Progenitor cell of endocrine pancreas (in vitro differentiated cells): ENCODE data around the gene GPRC5D. TPM values are rescaled to one million over a fixed set of nuclear protein-coding genes. Genes with fewer than 3 reads are reported as not detected.

Experiments used
- DNase-seq: peaks from one replicate; pipeline ENCODE4 v3.0.0; 2021; ENCODE audit warnings: low spot score; ENCODE audit not compliant: unreplicated experiment
- H3K27ac Mint-ChIP-seq: 2 replicates; pipeline ENCODE4 v1.8.0; 2021; ENCODE audit warnings: mild to moderate bottlenecking, moderate library complexity, mixed read lengths
- H3K27me3 Mint-ChIP-seq: 2 replicates; pipeline ENCODE4 v1.8.0; 2021; ENCODE audit warnings: mixed read lengths
- H3K36me3 Mint-ChIP-seq: 2 replicates; pipeline ENCODE4 v1.8.0; 2022; ENCODE audit warnings: mixed read lengths; ENCODE audit not compliant: insufficient read depth
- H3K4me1 Mint-ChIP-seq: 2 replicates; pipeline ENCODE4 v1.8.0; 2021; ENCODE audit warnings: low read depth, mixed read lengths
- H3K4me3 Mint-ChIP-seq: 2 replicates; pipeline ENCODE4 v1.8.0; 2021; ENCODE audit warnings: low read depth, mild to moderate bottlenecking, moderate library complexity, mixed read lengths
- H3K9me3 Mint-ChIP-seq: 2 replicates; pipeline ENCODE4 v1.8.0; 2021; ENCODE audit warnings: low read depth, mixed read lengths
- CTCF ChIP-seq: fragments of 200-600 bp; sonication (generic); IDR thresholded peaks from one replicate; pipeline ENCODE4 v1.5.0; 2021; ENCODE audit warnings: antibody characterized with exemption, mild to moderate bottlenecking; ENCODE audit not compliant: unreplicated experiment
- total RNA-seq: library from RNA; stranded (reverse); gene quantifications from 2 replicates; pipeline ENCODE4 v1.2.1, GENCODE V29; 2021

GPRC5D gene
- total RNA-seq, 1 donor from 2014 or later, result not detected

- H3K9me3 Mint-ChIP-seq, result no peaks in the 10 kb centered on the region
- H3K4me3 Mint-ChIP-seq, result no peak overlapping the region
- H3K27me3 Mint-ChIP-seq, result no peaks in the 10 kb centered on the region
- peaks cover 2% of the 10 kb centered on the region for H3K36me3 Mint-ChIP-seq
- no peak for DNase-seq
- TF ChIP-seq CTCF, result no peak
- H3K27ac Mint-ChIP-seq, result no peak overlapping the region
- H3K4me1 Mint-ChIP-seq, result peaks cover 14% of the 10 kb centered on the region
Observed at GRCh38 chr12:12930633-12931219, 21.2 kb downstream of the GPRC5D start.

GRCh38 chr12:12929696-12930095 is 22.3 kb downstream of the GPRC5D start:
- Mint-ChIP-seq H3K36me3 (peaks cover 2% of the 10 kb centered on the region), H3K9me3 (no peaks in the 10 kb centered on the region), H3K27me3 (no peaks in the 10 kb centered on the region), H3K4me1 (peaks cover 11% of the 10 kb centered on the region), H3K4me3 (no peak overlapping the region), H3K27ac (no peak overlapping the region)
- no peak for TF ChIP-seq CTCF
- DNase-seq, result no peak

- TF ChIP-seq CTCF, result no peak
- H3K4me1 Mint-ChIP-seq, result no peaks in the 10 kb centered on the region
- H3K27ac Mint-ChIP-seq, result peak overlapping the region; percentile 88
- H3K27me3 Mint-ChIP-seq, result peaks cover 2% of the 10 kb centered on the region
- no peaks in the 10 kb centered on the region for H3K9me3 Mint-ChIP-seq
- peak; percentile 80 for DNase-seq
- H3K4me3 Mint-ChIP-seq, result peak overlapping the region; percentile 84
- peaks cover 2% of the 10 kb centered on the region for H3K36me3 Mint-ChIP-seq
Observed at GRCh38 chr12:12927211-12928079, 24.5 kb downstream of the GPRC5D start.

- Mint-ChIP-seq H3K27me3 (peaks cover 2% of the 10 kb centered on the region), H3K4me3 (no peak overlapping the region), H3K36me3 (peaks cover 2% of the 10 kb centered on the region), H3K9me3 (no peaks in the 10 kb centered on the region), H3K4me1 (no peaks in the 10 kb centered on the region), H3K27ac (no peak overlapping the region)
- DNase-seq, result no peak
- no peak for TF ChIP-seq CTCF
Observed at GRCh38 chr12:12926571-12927071, 25.3 kb downstream of the GPRC5D start.

GRCh38 chr12:12925388-12925787 is 26.6 kb downstream of the GPRC5D start:
- no peaks in the 10 kb centered on the region for H3K4me1 Mint-ChIP-seq
- H3K4me3 Mint-ChIP-seq, result no peak overlapping the region
- peaks cover 1% of the 10 kb centered on the region for H3K36me3 Mint-ChIP-seq
- no peak overlapping the region for H3K27ac Mint-ChIP-seq
- H3K27me3 Mint-ChIP-seq, result peaks cover 2% of the 10 kb centered on the region
- TF ChIP-seq CTCF, result no peak
- no peak for DNase-seq
- H3K9me3 Mint-ChIP-seq, result no peaks in the 10 kb centered on the region
